Measurements from ENCODE around the gene ZBTB20.

ZBTB20 gene

DNA sequence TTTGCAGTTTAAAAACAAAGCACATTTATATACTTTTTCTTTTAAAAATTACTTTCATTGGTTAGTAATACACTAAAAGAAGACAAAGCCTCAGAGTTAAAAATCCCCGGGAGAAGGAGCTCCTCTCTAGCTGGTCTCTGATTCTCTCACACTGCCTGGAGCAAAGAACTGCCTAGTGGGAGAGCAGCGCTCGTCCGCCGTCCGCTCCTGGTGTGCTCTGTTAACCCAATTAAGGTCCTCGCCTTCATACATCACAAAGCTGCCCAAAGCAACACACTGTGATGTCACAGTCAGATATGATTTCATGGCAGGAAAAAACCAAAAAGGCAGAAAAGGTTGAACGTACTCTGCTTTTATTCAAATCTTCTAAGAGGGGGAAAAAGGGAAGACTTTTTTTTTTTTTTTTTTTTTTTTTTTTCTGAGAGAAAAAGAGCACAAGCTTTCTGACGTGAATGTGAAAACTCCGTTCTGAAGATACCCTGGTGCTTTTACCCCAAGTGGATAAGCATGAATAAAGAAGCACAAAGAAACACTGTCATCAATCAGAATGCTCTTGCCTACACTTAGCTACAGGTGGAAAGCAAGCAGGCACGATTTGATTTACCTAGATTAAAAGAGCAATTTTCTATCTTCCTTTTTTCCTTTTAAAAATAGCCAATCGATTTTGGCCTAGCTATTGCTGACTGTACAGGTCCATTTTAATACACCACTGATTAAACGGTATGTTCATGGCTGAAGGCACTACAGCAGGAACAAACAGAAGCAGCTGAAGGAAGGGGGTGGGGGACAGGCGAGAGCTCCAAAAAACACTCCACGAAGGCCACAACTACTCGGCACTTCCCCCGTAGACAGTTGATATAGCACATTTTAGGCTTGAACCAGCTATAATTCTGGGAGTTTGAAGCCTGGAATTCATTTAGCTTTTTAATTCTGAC, 738.1 kb downstream of the ZBTB20 start:
- POLR2A ChIA-PET: no interaction called here
- CTCF ChIA-PET: interaction anchor here (1.6 to 3.3 kb wide), 4 partner anchors 9 to 25 kb away, joined by 7 to 14 read pairs (median 8); no protein-coding TSS in a partner anchor
- WGBS (ENCODE audit: insufficient coverage): 80% methylated on average over 13 of the region's 17 CpGs
- Histone ChIP-seq H3K9me3 (ENCODE audit: control extremely low read depth in 1 of 5, control insufficient read depth in 4 of 5, insufficient read depth in 2 of 5, low read depth in 1 of 5, low read length in 4 of 5) (no peaks in the 10 kb centered on the region), H3K36me3 (ENCODE audit: control insufficient read depth in 4 of 4, insufficient read depth in 4 of 4, low read length in 3 of 4) (no peaks in the 10 kb centered on the region), H3K4me3 (ENCODE audit: control insufficient read depth in 1 of 7, extremely low read depth in 1 of 7, insufficient read depth in 4 of 7, low read depth in 2 of 7, low read length in 6 of 7) (no peak overlapping the region), H3K27me3 (replicated peaks in 2 of 5; ENCODE audit: control insufficient read depth in 4 of 5, insufficient read depth in 5 of 5, low read length in 4 of 5) (no peaks in the 10 kb centered on the region), H3K4me1 (ENCODE audit: control extremely low read depth in 1 of 4, control insufficient read depth in 4 of 4, insufficient read depth in 4 of 4, low read length in 3 of 4) (no peaks in the 10 kb centered on the region), H3K27ac (ENCODE audit: insufficient read depth in 1 of 2, low read depth in 1 of 2, low read length in 2 of 2, poor library complexity in 1 of 2, severe bottlenecking in 2 of 2) (no peak overlapping the region)
- DNase-seq: no peak

DNA sequence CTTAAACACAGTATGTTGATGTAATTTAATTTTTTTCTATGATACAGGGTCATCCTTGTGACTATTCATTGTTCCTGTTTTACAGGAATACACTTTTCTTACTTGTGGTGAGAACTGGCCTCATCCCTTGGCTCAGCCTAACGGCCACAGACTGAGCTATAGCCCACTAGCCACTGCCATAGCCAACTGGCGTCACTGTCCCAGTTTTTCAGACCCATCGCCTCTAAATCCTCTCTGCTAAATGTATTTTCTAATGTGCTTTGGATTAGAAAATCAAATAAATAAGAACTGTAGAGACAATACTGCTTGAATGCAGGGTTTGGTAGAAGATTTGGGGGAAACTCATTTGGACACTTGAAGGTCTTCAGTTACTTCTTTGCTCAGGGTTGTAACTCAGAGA, 740.2 kb downstream of the ZBTB20 start:
- DNase-seq: peak in 2 of 3 donors; percentile 10 to 19
- Histone ChIP-seq H3K27ac (ENCODE audit: insufficient read depth in 1 of 2, low read depth in 1 of 2, low read length in 2 of 2, poor library complexity in 1 of 2, severe bottlenecking in 2 of 2) (no peak overlapping the region), H3K9me3 (ENCODE audit: control extremely low read depth in 1 of 5, control insufficient read depth in 4 of 5, insufficient read depth in 2 of 5, low read depth in 1 of 5, low read length in 4 of 5) (no peaks in the 10 kb centered on the region), H3K36me3 (ENCODE audit: control insufficient read depth in 4 of 4, insufficient read depth in 4 of 4, low read length in 3 of 4) (no peaks in the 10 kb centered on the region), H3K4me1 (ENCODE audit: control extremely low read depth in 1 of 4, control insufficient read depth in 4 of 4, insufficient read depth in 4 of 4, low read length in 3 of 4) (no peaks in the 10 kb centered on the region), H3K4me3 (ENCODE audit: control insufficient read depth in 1 of 7, extremely low read depth in 1 of 7, insufficient read depth in 4 of 7, low read depth in 2 of 7, low read length in 6 of 7) (no peak overlapping the region), H3K27me3 (replicated peaks in 2 of 5; ENCODE audit: control insufficient read depth in 4 of 5, insufficient read depth in 5 of 5, low read length in 4 of 5) (no peaks in the 10 kb centered on the region)
- WGBS (ENCODE audit: insufficient coverage): 40% methylated on average over 1 of the region's 3 CpGs
- CTCF ChIA-PET: no interaction called here
- POLR2A ChIA-PET: interaction anchor here (0.7 kb wide), 1 partner anchor 783 kb away, joined by 3 read pairs; no protein-coding TSS in a partner anchor

DNA sequence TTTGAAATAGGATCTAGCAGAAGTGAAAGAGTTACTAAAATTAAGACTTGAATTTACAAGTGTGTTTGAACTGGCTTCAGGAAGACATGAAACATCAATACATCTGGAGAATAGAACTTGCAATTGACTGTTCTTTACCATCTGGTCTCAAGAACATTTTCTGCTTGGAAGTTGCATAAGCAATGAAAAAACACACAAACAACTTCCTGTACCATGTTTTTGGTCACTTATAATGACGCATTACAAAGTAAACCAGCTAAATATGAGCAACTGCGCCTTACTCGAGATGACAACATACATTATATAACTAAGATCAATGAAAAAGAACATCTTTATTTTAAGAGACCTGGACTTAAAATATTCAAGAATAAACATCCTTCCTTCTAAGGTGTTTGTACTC, 740.8 kb downstream of the ZBTB20 start:
- Histone ChIP-seq H3K36me3 (ENCODE audit: control insufficient read depth in 4 of 4, insufficient read depth in 4 of 4, low read length in 3 of 4) (no peaks in the 10 kb centered on the region), H3K4me1 (ENCODE audit: control extremely low read depth in 1 of 4, control insufficient read depth in 4 of 4, insufficient read depth in 4 of 4, low read length in 3 of 4) (no peaks in the 10 kb centered on the region), H3K27ac (ENCODE audit: insufficient read depth in 1 of 2, low read depth in 1 of 2, low read length in 2 of 2, poor library complexity in 1 of 2, severe bottlenecking in 2 of 2) (no peak overlapping the region), H3K4me3 (ENCODE audit: control insufficient read depth in 1 of 7, extremely low read depth in 1 of 7, insufficient read depth in 4 of 7, low read depth in 2 of 7, low read length in 6 of 7) (no peak overlapping the region), H3K27me3 (replicated peaks in 2 of 5; ENCODE audit: control insufficient read depth in 4 of 5, insufficient read depth in 5 of 5, low read length in 4 of 5) (no peaks in the 10 kb centered on the region), H3K9me3 (ENCODE audit: control extremely low read depth in 1 of 5, control insufficient read depth in 4 of 5, insufficient read depth in 2 of 5, low read depth in 1 of 5, low read length in 4 of 5) (no peaks in the 10 kb centered on the region)
- DNase-seq: no peak
- POLR2A ChIA-PET: interaction anchor here (0.7 kb wide), 1 partner anchor 783 kb away, joined by 3 read pairs; no protein-coding TSS in a partner anchor
- 100% methylated on average over 3 of the region's 3 CpGs for WGBS (ENCODE audit: insufficient coverage)
- CTCF ChIA-PET: interaction anchor here (2.5 to 3.2 kb wide), 2 partner anchors 12 to 22 kb away, joined by 14 to 18 read pairs; no protein-coding TSS in a partner anchor

DNA sequence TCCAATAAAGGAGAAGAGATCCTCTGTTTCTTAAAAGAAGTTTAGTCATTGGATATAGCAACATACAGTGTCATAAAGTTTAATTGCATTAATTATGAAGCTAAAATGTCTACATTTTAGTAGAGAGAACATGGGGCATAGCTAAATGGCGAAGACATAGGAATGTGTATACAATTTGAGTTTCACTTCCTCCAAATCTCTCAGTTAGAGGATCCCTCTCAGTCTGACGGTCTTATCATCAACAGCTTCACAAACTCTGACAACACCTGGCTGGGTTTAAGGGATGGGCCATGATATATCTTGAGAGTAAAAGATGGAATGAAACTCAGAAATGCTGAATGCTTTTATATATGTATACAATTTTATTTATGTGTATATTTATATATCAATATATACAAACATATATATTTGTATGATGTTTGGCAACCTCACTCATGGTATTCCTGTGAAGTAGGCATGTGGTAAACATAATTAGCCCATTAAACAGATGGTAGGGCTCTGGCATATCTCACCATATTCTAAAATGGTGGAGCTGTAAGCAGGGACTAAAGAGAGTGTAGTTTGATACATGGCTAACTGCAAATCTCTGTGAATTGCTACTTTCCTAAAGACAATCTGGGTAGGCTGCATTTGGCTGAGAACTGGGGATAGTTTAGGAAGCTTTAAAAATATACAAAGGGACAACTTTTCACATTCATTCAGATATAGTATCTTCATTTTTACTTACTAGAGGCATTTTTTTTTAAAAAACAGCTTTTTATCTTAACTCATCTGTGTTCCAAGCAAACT, 741.7 kb downstream of the ZBTB20 start:
- Histone ChIP-seq H3K27me3 (replicated peaks in 2 of 5; ENCODE audit: control insufficient read depth in 4 of 5, insufficient read depth in 5 of 5, low read length in 4 of 5) (no peaks in the 10 kb centered on the region), H3K4me1 (ENCODE audit: control extremely low read depth in 1 of 4, control insufficient read depth in 4 of 4, insufficient read depth in 4 of 4, low read length in 3 of 4) (no peaks in the 10 kb centered on the region), H3K4me3 (ENCODE audit: control insufficient read depth in 1 of 7, extremely low read depth in 1 of 7, insufficient read depth in 4 of 7, low read depth in 2 of 7, low read length in 6 of 7) (no peak overlapping the region), H3K36me3 (ENCODE audit: control insufficient read depth in 4 of 4, insufficient read depth in 4 of 4, low read length in 3 of 4) (peaks cover 0 to under 1% (median 0%) of the 10 kb centered on the region in 4 experiments), H3K9me3 (ENCODE audit: control extremely low read depth in 1 of 5, control insufficient read depth in 4 of 5, insufficient read depth in 2 of 5, low read depth in 1 of 5, low read length in 4 of 5) (no peaks in the 10 kb centered on the region), H3K27ac (ENCODE audit: insufficient read depth in 1 of 2, low read depth in 1 of 2, low read length in 2 of 2, poor library complexity in 1 of 2, severe bottlenecking in 2 of 2) (no peak overlapping the region)
- no CpG with 5 or more reads among the region's 2 CpGs for WGBS (ENCODE audit: insufficient coverage)
- ChIA-PET CTCF (interaction anchor here (0.6 to 3.2 kb wide), 6 partner anchors 9 to 1288 kb away, joined by 3 to 18 read pairs (median 6); no protein-coding TSS in a partner anchor), POLR2A (no interaction called here)
- no peak for DNase-seq

DNA sequence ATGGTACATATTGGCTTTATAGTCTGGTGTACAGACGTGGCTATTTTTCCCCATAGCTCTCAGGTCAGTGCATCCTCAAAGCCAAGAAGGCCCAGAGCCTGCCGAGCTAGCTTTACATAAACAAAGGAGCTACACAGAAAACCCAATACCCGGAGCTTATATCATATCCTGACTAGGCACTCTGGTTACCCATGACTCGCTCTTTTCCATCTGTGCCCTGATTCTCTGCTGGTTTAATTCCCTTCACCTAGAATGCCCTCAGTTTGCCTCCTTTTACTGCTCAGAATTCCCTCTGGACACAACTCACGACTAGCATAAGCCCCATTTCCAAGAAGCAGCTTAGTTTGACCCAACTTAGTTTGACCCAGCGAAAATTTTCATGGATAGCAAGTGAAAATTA, 742.5 kb downstream of the ZBTB20 start:
- ChIA-PET POLR2A (no interaction called here), CTCF (interaction anchor here (0.6 to 3.2 kb wide), 8 partner anchors 8 to 1289 kb away, joined by 3 to 18 read pairs (median 5); no protein-coding TSS in a partner anchor)
- no peaks in the 10 kb centered on the region for H3K4me1 ChIP-seq (ENCODE audit: control extremely low read depth in 1 of 4, control insufficient read depth in 4 of 4, insufficient read depth in 4 of 4, low read length in 3 of 4)
- no peaks in the 10 kb centered on the region for H3K27me3 ChIP-seq (replicated peaks in 2 of 5; ENCODE audit: control insufficient read depth in 4 of 5, insufficient read depth in 5 of 5, low read length in 4 of 5)
- H3K27ac ChIP-seq (ENCODE audit: insufficient read depth in 1 of 2, low read depth in 1 of 2, low read length in 2 of 2, poor library complexity in 1 of 2, severe bottlenecking in 2 of 2): no peak overlapping the region
- peaks cover 0 to 2% (median 0%) of the 10 kb centered on the region in 4 experiments for H3K36me3 ChIP-seq (ENCODE audit: control insufficient read depth in 4 of 4, insufficient read depth in 4 of 4, low read length in 3 of 4)
- no peaks in the 10 kb centered on the region for H3K9me3 ChIP-seq (ENCODE audit: control extremely low read depth in 1 of 5, control insufficient read depth in 4 of 5, insufficient read depth in 2 of 5, low read depth in 1 of 5, low read length in 4 of 5)
- no peak for DNase-seq
- H3K4me3 ChIP-seq (ENCODE audit: control insufficient read depth in 1 of 7, extremely low read depth in 1 of 7, insufficient read depth in 4 of 7, low read depth in 2 of 7, low read length in 6 of 7): no peak overlapping the region
- WGBS (ENCODE audit: insufficient coverage): 100% methylated on average over 4 of the region's 6 CpGs

DNA sequence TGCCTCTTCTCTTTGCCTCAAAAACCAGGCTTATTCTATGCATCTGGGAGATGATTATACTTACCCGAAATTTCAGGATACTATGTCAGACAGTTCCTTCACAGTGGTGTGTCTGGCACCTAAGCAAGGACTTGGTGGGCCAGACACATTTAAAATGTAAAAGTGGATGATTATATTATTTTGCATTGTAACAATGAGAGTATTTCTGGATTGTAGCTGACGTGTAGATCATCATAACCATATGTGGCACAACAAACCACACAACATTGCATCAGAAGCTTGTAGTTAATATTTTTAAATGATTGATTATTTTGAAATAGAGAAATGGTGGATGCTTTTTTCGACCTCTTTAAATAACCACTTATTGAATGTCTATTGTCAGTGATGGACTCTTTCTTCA, 744.2 kb downstream of the ZBTB20 start:
- peaks cover 0 to 2% (median 0%) of the 10 kb centered on the region in 4 experiments for H3K36me3 ChIP-seq (ENCODE audit: control insufficient read depth in 4 of 4, insufficient read depth in 4 of 4, low read length in 3 of 4)
- ChIA-PET CTCF (interaction anchor here (0.6 to 3.2 kb wide), 5 partner anchors 8 to 20 kb away, joined by 3 to 18 read pairs (median 5); no protein-coding TSS in a partner anchor), POLR2A (no interaction called here)
- H3K9me3 ChIP-seq (ENCODE audit: control extremely low read depth in 1 of 5, control insufficient read depth in 4 of 5, insufficient read depth in 2 of 5, low read depth in 1 of 5, low read length in 4 of 5): no peaks in the 10 kb centered on the region
- no peak for DNase-seq
- H3K4me3 ChIP-seq (ENCODE audit: control insufficient read depth in 1 of 7, extremely low read depth in 1 of 7, insufficient read depth in 4 of 7, low read depth in 2 of 7, low read length in 6 of 7): no peak overlapping the region
- no peak overlapping the region for H3K27ac ChIP-seq (ENCODE audit: insufficient read depth in 1 of 2, low read depth in 1 of 2, low read length in 2 of 2, poor library complexity in 1 of 2, severe bottlenecking in 2 of 2)
- H3K27me3 ChIP-seq (replicated peaks in 2 of 5; ENCODE audit: control insufficient read depth in 4 of 5, insufficient read depth in 5 of 5, low read length in 4 of 5): no peaks in the 10 kb centered on the region
- WGBS (ENCODE audit: insufficient coverage): 100% methylated on average over 1 of the region's 3 CpGs
- no peaks in the 10 kb centered on the region for H3K4me1 ChIP-seq (ENCODE audit: control extremely low read depth in 1 of 4, control insufficient read depth in 4 of 4, insufficient read depth in 4 of 4, low read length in 3 of 4)

All from common myeloid progenitor, CD34-positive (primary cell).